Measurements from ENCODE around the gene SIRT2.
"Not testable (repeated sequence)": the region's sequence is repeated elsewhere in the genome, so short reads cannot be mapped to it uniquely, and the experiment has no call there.

SIRT2 gene

GRCh38 chr19:38862321-38863059 lies 36.9 kb downstream of the SIRT2 start:
- DNase-seq, result no peak

- DNase-seq, result no peak
Observed at GRCh38 chr19:38861368-38861767, 38.0 kb downstream of the SIRT2 start.

GRCh38 chr19:38859631-38860204 lies 39.7 kb downstream of the SIRT2 start:
- not testable (repeated sequence) for DNase-seq

- no peak for DNase-seq
Observed at GRCh38 chr19:38856813-38857212, 42.6 kb downstream of the SIRT2 start.

- not testable (repeated sequence) for DNase-seq
Observed at GRCh38 chr19:38855751-38856150, 43.7 kb downstream of the SIRT2 start.

- DNase-seq, result not testable (repeated sequence)
Observed at GRCh38 chr19:38854961-38855360, 44.5 kb downstream of the SIRT2 start.

GRCh38 chr19:38853214-38853613 lies 46.2 kb downstream of the SIRT2 start:
- DNase-seq, result no peak

- peak; percentile 67 for DNase-seq
Observed at GRCh38 chr19:38852231-38853044, 47.0 kb downstream of the SIRT2 start.

GRCh38 chr19:38851622-38852230 lies 47.7 kb downstream of the SIRT2 start:
- peak; percentile 92 for DNase-seq

GRCh38 chr19:38850976-38851621 lies 48.3 kb downstream of the SIRT2 start:
- peak; percentile 37 for DNase-seq

- peak; percentile 99 for DNase-seq
Observed at GRCh38 chr19:38850436-38850975, 48.9 kb downstream of the SIRT2 start.

- peak; percentile 99 for DNase-seq
Observed at GRCh38 chr19:38849860-38850435, 49.5 kb downstream of the SIRT2 start, which contains the start of gene HNRNPL. Gene HNRNPL (minus strand): TSS chr19:38849986. CDS start chr19:38849966, 20 bp downstream.

- DNase-seq, result peak; percentile 99
Observed at GRCh38 chr19:38849147-38849859, 50.1 kb downstream of the SIRT2 start.

GRCh38 chr19:38848299-38849146 lies 50.9 kb downstream of the SIRT2 start:
- no peak for DNase-seq

GRCh38 chr19:38846097-38846496 lies 53.3 kb downstream of the SIRT2 start:
- no peak for DNase-seq

GRCh38 chr19:38845374-38846024 lies 53.9 kb downstream of the SIRT2 start:
- DNase-seq, result no peak

- no peak for DNase-seq
Observed at GRCh38 chr19:38844093-38844686, 55.2 kb downstream of the SIRT2 start.

- no peak for DNase-seq
Observed at GRCh38 chr19:38843175-38843758, 56.2 kb downstream of the SIRT2 start.
